Kidney (tissue), 14 donors: ENCODE data around the gene AGO3. TPM values are rescaled to one million over a fixed set of nuclear protein-coding genes. Genes with fewer than 3 reads are reported as not detected.

Source experiments
- DNase-seq, 5 donors: peaks; one replicate each; pipeline ENCODE4 v3.0.0-alpha.2; 2013 to 2020
- FAIRE-seq: peaks from 2 replicates; lab custom pipeline; 2012; peaks lifted over from hg19 to GRCh38; lab: Jason Lieb, UNC
- H3K27ac ChIP-seq, 2 donors: one replicate each; pipeline ENCODE4 v1.7.0; 2013; ENCODE audit warnings: low read depth in 2 of 2, low read length in 2 of 2, inconsistent platforms in 1 of 2
- H3K27me3 ChIP-seq: one replicate; pipeline ENCODE4 v1.7.1; 2013; ENCODE audit warnings: low read length, inconsistent platforms; ENCODE audit not compliant: control insufficient read depth, insufficient read depth
- H3K36me3 ChIP-seq, 3 donors: one replicate each; pipeline versions ENCODE4 v1.7.0 to v1.7.1; 2013; ENCODE audit warnings: low read length in 3 of 3, control low read depth in 1 of 3, inconsistent platforms in 1 of 3; ENCODE audit not compliant: insufficient read depth in 3 of 3, control insufficient read depth in 2 of 3
- H3K4me1 ChIP-seq, 3 donors: one replicate each; pipeline versions ENCODE4 v1.7.0 to v1.7.1; 2013; ENCODE audit warnings: low read length in 3 of 3, inconsistent platforms in 1 of 3, low read depth in 1 of 3; ENCODE audit not compliant: control insufficient read depth in 2 of 3, insufficient read depth in 2 of 3
- H3K4me3 ChIP-seq, 3 donors: one replicate each; pipeline versions ENCODE4 v1.7.0 to v1.8.1; 2013; ENCODE audit warnings: low read length in 3 of 3, control low read depth in 1 of 3, inconsistent platforms in 1 of 3
- H3K9ac ChIP-seq, 3 donors: one replicate each; pipeline versions ENCODE4 v1.7.0 to v1.7.1; 2013; ENCODE audit warnings: low read length in 3 of 3, control low read depth in 1 of 3, inconsistent platforms in 1 of 3
- H3K9me3 ChIP-seq, 3 donors: one replicate each; pipeline versions ENCODE4 v1.7.0 to v1.7.1; 2013; ENCODE audit warnings: low read length in 3 of 3, control low read depth in 1 of 3, inconsistent platforms in 1 of 3; ENCODE audit not compliant: control insufficient read depth in 2 of 3, insufficient read depth in 1 of 3
- CTCF ChIP-seq: IDR thresholded peaks from 3 replicates; pipeline ENCODE4 v1.5.1; 2012; ENCODE audit warnings: mild to moderate bottlenecking, moderate library complexity, borderline replicate concordance; ENCODE audit not compliant: insufficient read depth; ENCODE audit errors: extremely low read depth
- intact Hi-C: fragments of 100-400 bp; cut with DNase I; formaldehyde crosslinking; loops from one replicate; pipeline ENCODE4 v1.11.1; 2022
- polyA plus RNA-seq: library from polyadenylated mRNA; stranded (reverse); fragments of 350-450 nt; fragmentation: Illumina TruSeq; extraction: RNeasy Lipid Tissue Mini Kit (QIAGEN cat#74804); gene quantifications from one replicate; pipeline ENCODE4 v1.2.3, GENCODE V29; 2014; ENCODE audit warnings: low read depth, low replicate concordance; ENCODE audit not compliant: insufficient read depth
- total RNA-seq: library from RNA; stranded (reverse); fragmentation: NEBNext Ultra II Directional; extraction: Animal tissue kit (Norgen Biotek cat#: 25700); gene quantifications from one replicate; pipeline ENCODE4 v1.2.1, GENCODE V29; 2021
- donor health status: control.
- donor health status: control.
- donor health status: control.
- donor health status: control.
- donor health status: control.
- donor health status: DM: yes; HTN: yes; CAD: no.
- donor health status: Normal renal cell carcinoma (clear cell type).

AGO3 gene
- total and polyA plus RNA-seq, 2 donors from 2014 or later, result 2.8 to 28.2 TPM

DNA sequence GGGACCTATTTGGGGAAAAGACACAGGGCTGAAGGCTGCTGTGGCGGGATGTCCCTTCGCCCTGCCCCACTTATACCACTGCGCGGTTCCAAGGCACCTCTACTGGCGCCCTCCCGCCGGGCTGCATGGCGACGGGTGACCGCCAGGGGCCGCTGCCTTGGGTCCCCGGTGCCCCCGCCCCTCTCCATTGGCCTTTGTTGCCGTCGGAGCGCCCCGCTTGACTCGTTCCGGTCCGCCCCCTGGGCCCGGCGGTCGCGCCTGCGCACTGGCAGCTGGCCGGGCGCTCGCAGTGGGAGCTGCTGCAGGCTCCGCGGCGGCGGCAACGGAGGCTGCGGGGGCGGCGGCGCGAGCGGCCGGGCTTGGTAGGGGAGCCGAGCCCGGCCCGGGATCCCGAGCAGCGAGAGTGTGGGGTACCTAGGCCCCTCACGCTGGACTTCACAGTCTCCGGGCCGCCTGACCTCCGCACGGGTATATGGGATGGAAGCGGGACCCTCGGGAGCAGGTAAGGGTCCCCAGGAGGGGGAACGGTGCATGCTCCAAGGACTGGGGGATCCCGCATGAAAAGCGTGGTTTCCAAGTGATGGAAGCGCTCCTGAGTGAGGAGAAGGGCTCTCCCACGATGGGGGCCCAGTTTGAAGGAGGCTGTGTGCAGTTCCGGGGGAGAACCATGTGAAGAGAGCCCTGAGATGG lies 47.8 kb upstream of the AGO3 start, which contains the start of gene AGO1:
Gene AGO1, plus strand, starts transcription at position 265 of the 690 bp plus-strand sequence. Its CDS starts 213 bp downstream, at position 478.
- peaks cover 0 to 9% (median 0%) of the 10 kb centered on the region in 3 donors for H3K4me1 ChIP-seq
- FAIRE-seq, result no peak

GRCh38 chr1:35883635-35884101 lies 47.2 kb upstream of the AGO3 start:
- DNase-seq (peak; percentile 68 to 88 (median 79)), FAIRE-seq (no peak)
- Histone ChIP-seq H3K36me3 (no peaks in the 10 kb centered on the region), H3K27me3 (no peaks in the 10 kb centered on the region), H3K9ac (peak overlapping the region; percentile 69 to 94 (median 88)), H3K4me1 (peaks cover 0 to 9% (median 0%) of the 10 kb centered on the region in 3 donors), H3K4me3 (peak overlapping the region; percentile 91 to 100 (median 93)), H3K9me3 (no peaks in the 10 kb centered on the region), H3K27ac (peak overlapping the region in 1 of 2 donors; percentile 28)
- intact Hi-C loops, result no loop called here
- no peak for TF ChIP-seq CTCF

More for the DNA sequence above, 47.8 kb upstream of the AGO3 start, which contains the start of gene AGO1:
- TF ChIP-seq CTCF, result peak; percentile 95
- no peaks in the 10 kb centered on the region for H3K9me3 ChIP-seq
- intact Hi-C loops, result no loop called here
- no peaks in the 10 kb centered on the region for H3K27me3 ChIP-seq
- peak within 1 kb of the TSS; percentile 69 to 94 (median 88) for H3K9ac ChIP-seq
- no peaks in the 10 kb centered on the region for H3K36me3 ChIP-seq
- H3K27ac ChIP-seq, result peak within 1 kb of the TSS in 1 of 2 donors; percentile 28
- peak within 1 kb of the TSS; percentile 91 to 100 (median 93) for H3K4me3 ChIP-seq
- peak; percentile 96 to 98 (median 97) for DNase-seq

GRCh38 chr1:35884934-35885333 lies 46.0 kb upstream of the AGO3 start:
- Histone ChIP-seq H3K4me1 (peaks cover 0 to 9% (median 0%) of the 10 kb centered on the region in 3 donors), H3K27ac (no peak overlapping the region), H3K9ac (no peak overlapping the region), H3K36me3 (no peaks in the 10 kb centered on the region), H3K27me3 (no peaks in the 10 kb centered on the region), H3K9me3 (no peaks in the 10 kb centered on the region), H3K4me3 (no peak overlapping the region)
- intact Hi-C loops, result no loop called here
- DNase-seq (no peak), FAIRE-seq (no peak)
- TF ChIP-seq CTCF, result no peak
